ENCODE measurements around the gene ZNF385C. TPM values are rescaled to one million over a fixed set of nuclear protein-coding genes. Genes with fewer than 3 reads are reported as not detected.

The ZNF385C gene
- total and polyA plus RNA-seq, 2 of the 13 experiments (the other 11 are each of a cell fraction or from before 2014, with no cell fraction given), result 2.3 to 6.1 TPM

- TF ChIP-seq ZNF513 (CRISPR knock-in tag; conservative IDR thresholded peaks at IDR 0.05), result no peak
- no peak for TF ChIP-seq ZNF562 (CRISPR knock-in tag; IDR thresholded peaks at IDR 0.05; ENCODE audit: borderline replicate concordance)
- no peak for TF ChIP-seq AHR (CRISPR knock-in tag; IDR thresholded peaks at IDR 0.05)
- peak; percentile 33 for TF ChIP-seq HNRNPLL (IDR thresholded peaks at IDR 0.05; ENCODE audit: low read depth, low read length, poor library complexity, severe bottlenecking)
- TF ChIP-seq TBX2 (CRISPR knock-in tag; IDR thresholded peaks at IDR 0.05; ENCODE audit: borderline replicate concordance), result 0 out of 2 replicates have a peak, but pooled peaks have one; percentile 20
- TF ChIP-seq ZNF746 (CRISPR knock-in tag; IDR thresholded peaks at IDR 0.05), result no peak
- no peak for TF ChIP-seq ZC3H4 (CRISPR knock-in tag; IDR thresholded peaks at IDR 0.05; ENCODE audit: borderline replicate concordance)
- TF ChIP-seq ZBTB38 (CRISPR knock-in tag; IDR thresholded peaks at IDR 0.05), result peak; percentile 48; the same call in 1 of the 2 replicates
- TF ChIP-seq ZFY (CRISPR knock-in tag; IDR thresholded peaks at IDR 0.05), result peak; percentile 42; the same call in 1 of the 2 replicates
- 0 out of 2 replicates have a peak, but pooled peaks have one; percentile 29 for TF ChIP-seq ZNF546 (CRISPR knock-in tag; conservative IDR thresholded peaks at IDR 0.05)
- TF ChIP-seq SOX13 (IDR thresholded peaks at IDR 0.05), result no peak
- TF ChIP-seq SOX13 (CRISPR knock-in tag; conservative IDR thresholded peaks at IDR 0.05 in 1 of 2, IDR thresholded peaks at IDR 0.05 in 1 of 2), result no peak
- TF ChIP-seq HES4 (CRISPR knock-in tag; IDR thresholded peaks at IDR 0.05; ENCODE audit: borderline replicate concordance), result peak; percentile 44; the same call in 1 of the 2 replicates
- no peak for TF ChIP-seq NFE2L2 (IDR thresholded peaks at IDR 0.05; ENCODE audit: low read length)
- peak; percentile 87 for TF ChIP-seq ZNF777 (CRISPR knock-in tag; IDR thresholded peaks at IDR 0.05)
- TF ChIP-seq RAD21 (CRISPR knock-in tag; IDR thresholded peaks at IDR 0.05), result peak; percentile 51; the same call in 1 of the 2 replicates
- TF ChIP-seq KLF11 (CRISPR knock-in tag; IDR thresholded peaks at IDR 0.05), result no peak
- 0 out of 2 replicates have a peak, but pooled peaks have one; percentile 7 for TF ChIP-seq TEAD2 (CRISPR knock-in tag; IDR thresholded peaks at IDR 0.05)
- TF ChIP-seq MXD1 (CRISPR knock-in tag; IDR thresholded peaks at IDR 0.05), result 0 out of 2 replicates have a peak, but pooled peaks have one; percentile 3
- peak; percentile 63; the same call in 1 of the 2 replicates for TF ChIP-seq PATZ1 (CRISPR knock-in tag; IDR thresholded peaks at IDR 0.05)
- TF ChIP-seq EEA1 (CRISPR knock-in tag; IDR thresholded peaks at IDR 0.05; ENCODE audit: borderline replicate concordance), result peak; percentile 49; the same call in 1 of the 2 replicates
- TF ChIP-seq ZNF431 (CRISPR knock-in tag; IDR thresholded peaks at IDR 0.05; ENCODE audit: borderline replicate concordance, low read depth), result no peak
- TF ChIP-seq UBTF (CRISPR knock-in tag; IDR thresholded peaks at IDR 0.05), result peak; percentile 59; the same call in 1 of the 2 replicates
These were observed 25.7 kb downstream of the ZNF385C start (continued) for GRCh38 chr17:42072323-42073187.
